HEK293 (cell line): ENCODE results near the gene F2RL3.

Source experiments
- CTCF ChIA-PET: fragments of 350-600 bp; formaldehyde crosslinking; extraction: SDS; loops from one replicate; lab custom pipeline; 2021; ENCODE audit warnings: antibody characterized with exemption; lab: Yijun Ruan, JAX
- POLR2A ChIA-PET: fragments of 300-600 bp; formaldehyde crosslinking; extraction: SDS; loops from one replicate; lab custom pipeline; 2020; ENCODE audit warnings: antibody characterized with exemption, inconsistent platforms; lab: Yijun Ruan, JAX
- H3K27ac ChIP-seq: fragments of 200-500 bp; sonication (Bioruptor generic); 2 replicates; pipeline ENCODE4 v1.5.1; 2014; ENCODE audit warnings: low read depth, low read length, control low read depth, inconsistent platforms; ENCODE audit errors: extremely low read depth
- H3K36me3 ChIP-seq, 2 experiments: fragments of 200-500 bp in 1 of 2; sonication (Bioruptor generic) in 1 of 2; 1 replicate in 1 of 2; 2 replicates in 1 of 2; pipeline ENCODE4 v1.5.1; 2014 to 2017; ENCODE audit warnings: inconsistent platforms in 2 of 2, low read length in 2 of 2; ENCODE audit not compliant: control insufficient read depth in 2 of 2, insufficient read depth in 1 of 2
- H3K4me1 ChIP-seq: fragments of 200-500 bp; sonication (Bioruptor generic); 2 replicates; pipeline ENCODE4 v1.5.1; 2014; ENCODE audit warnings: mild to moderate bottlenecking, low read length, inconsistent platforms; ENCODE audit not compliant: control insufficient read depth, insufficient read depth
- H3K4me3 ChIP-seq: 2 replicates; pipeline ENCODE4 v1.5.1; 2011; ENCODE audit warnings: low read depth, mild to moderate bottlenecking, control low read depth, low read length, moderate library complexity
- H3K9me3 ChIP-seq: fragments of 200-500 bp; sonication (Bioruptor generic); 2 replicates; pipeline ENCODE4 v1.5.1; 2014; ENCODE audit warnings: low read depth, low read length, inconsistent platforms; ENCODE audit not compliant: control insufficient read depth, insufficient read depth
- BCL11B ChIP-seq: fragments of 450-650 bp; formaldehyde crosslinking; IDR thresholded peaks from 2 replicates; pipeline ENCODE4 v1.5.1; 2016; ENCODE audit warnings: low read depth, missing biosample characterization, missing genetic modification characterization
- EGR2 ChIP-seq: fragments of 450-650 bp; formaldehyde crosslinking; IDR thresholded peaks from 2 replicates; pipeline ENCODE4 v1.5.1; 2016; ENCODE audit warnings: low read depth, missing biosample characterization, missing genetic modification characterization
- GLIS1 ChIP-seq: fragments of 450-650 bp; formaldehyde crosslinking; IDR thresholded peaks from 2 replicates; pipeline ENCODE4 v1.5.1; 2016; ENCODE audit warnings: missing biosample characterization, missing genetic modification characterization
- PRDM10 ChIP-seq: fragments of 450-650 bp; formaldehyde crosslinking; IDR thresholded peaks from 2 replicates; pipeline ENCODE4 v1.5.1; 2016; ENCODE audit warnings: missing biosample characterization, missing genetic modification characterization
- PRDM4 ChIP-seq: fragments of 450-650 bp; formaldehyde crosslinking; IDR thresholded peaks from 2 replicates; pipeline ENCODE4 v1.5.1; 2017; ENCODE audit warnings: missing biosample characterization, missing genetic modification characterization
- SALL2 ChIP-seq: fragments of 450-650 bp; formaldehyde crosslinking; IDR thresholded peaks from 2 replicates; pipeline ENCODE4 v1.5.0; 2017; ENCODE audit warnings: missing biosample characterization, mild to moderate bottlenecking, missing genetic modification characterization, borderline replicate concordance
- ZBTB21 ChIP-seq: fragments of 450-650 bp; formaldehyde crosslinking; IDR thresholded peaks from 2 replicates; pipeline ENCODE4 v1.5.1; 2017; ENCODE audit warnings: missing biosample characterization, missing genetic modification characterization
- ZIC2 ChIP-seq: fragments of 450-650 bp; formaldehyde crosslinking; IDR thresholded peaks from 2 replicates; pipeline ENCODE4 v1.5.1; 2016; ENCODE audit warnings: missing biosample characterization, missing genetic modification characterization
- ZNF221 ChIP-seq: fragments of 450-650 bp; formaldehyde crosslinking; IDR thresholded peaks from 2 replicates; pipeline ENCODE4 v1.5.1; 2017; ENCODE audit warnings: missing biosample characterization, missing genetic modification characterization, borderline replicate concordance
- ZNF335 ChIP-seq: fragments of 450-650 bp; formaldehyde crosslinking; conservative IDR thresholded peaks from 2 replicates; pipeline ENCODE4 v1.5.1; 2016; ENCODE audit warnings: missing biosample characterization, missing genetic modification characterization
- ZNF513 ChIP-seq: fragments of 450-650 bp; IDR thresholded peaks from 2 replicates; pipeline ENCODE4 v1.5.1; 2018; ENCODE audit warnings: missing biosample characterization, missing genetic modification characterization
- ZNF561 ChIP-seq: fragments of 450-650 bp; IDR thresholded peaks from 2 replicates; pipeline ENCODE4 v1.5.1; 2018; ENCODE audit warnings: missing biosample characterization, missing genetic modification characterization, borderline replicate concordance
- ZNF600 ChIP-seq: fragments of 450-650 bp; formaldehyde crosslinking; IDR thresholded peaks from 2 replicates; pipeline ENCODE4 v1.5.1; 2016; ENCODE audit warnings: missing biosample characterization, missing genetic modification characterization
- ZNF629 ChIP-seq: fragments of 450-650 bp; formaldehyde crosslinking; IDR thresholded peaks from 2 replicates; pipeline ENCODE4 v1.5.1; 2017; ENCODE audit warnings: missing biosample characterization, missing genetic modification characterization
- ZNF785 ChIP-seq: fragments of 450-650 bp; formaldehyde crosslinking; IDR thresholded peaks from 2 replicates; pipeline ENCODE4 v1.5.1; 2016; ENCODE audit warnings: missing biosample characterization, missing genetic modification characterization
- ZNF830 ChIP-seq: fragments of 450-650 bp; IDR thresholded peaks from 2 replicates; pipeline ENCODE4 v1.5.0; 2018; ENCODE audit warnings: missing biosample characterization, missing genetic modification characterization, low read depth, mild to moderate bottlenecking, moderate library complexity

The F2RL3 gene

GRCh38 chr19:16920816-16921529, 32.2 kb downstream of the F2RL3 start:
- ChIA-PET POLR2A (interaction anchor here (1.0 kb wide), 1 partner anchor 15 kb away, joined by 8 read pairs; no protein-coding TSS in a partner anchor), CTCF (interaction anchor here (0.6 to 0.7 kb wide), 2 partner anchors 26 to 533 kb away, joined by 3 to 6 read pairs; no protein-coding TSS in a partner anchor)
- no peaks in the 10 kb centered on the region for H3K36me3 ChIP-seq
- no peaks in the 10 kb centered on the region for H3K4me1 ChIP-seq
- H3K4me3 ChIP-seq = no peak overlapping the region
- TF ChIP-seq GLIS1 (tag by site-specific recombination) = peak; percentile 77
- TF ChIP-seq ZIC2 (tag by site-specific recombination) = 0 out of 2 replicates have a peak, but pooled peaks have one; percentile 29
- peak; percentile 87 for TF ChIP-seq ZNF629 (tag by site-specific recombination)
- TF ChIP-seq BCL11B = no peak
- peak; percentile 63 for TF ChIP-seq PRDM10
- TF ChIP-seq ZNF335 (tag by site-specific recombination) = no peak
- TF ChIP-seq PRDM4 (tag by site-specific recombination) = no peak
- TF ChIP-seq ZNF600 (tag by site-specific recombination) = no peak
- peak; percentile 80 for TF ChIP-seq ZBTB21 (tag by site-specific recombination)
- TF ChIP-seq, all 188 proteins: peak for 5
- H3K27ac ChIP-seq = no peak overlapping the region
- H3K9me3 ChIP-seq = no peaks in the 10 kb centered on the region

GRCh38 chr19:16921766-16922591, 33.2 kb downstream of the F2RL3 start:
- Histone ChIP-seq H3K4me3 (no peak overlapping the region), H3K9me3 (no peaks in the 10 kb centered on the region), H3K27ac (no peak overlapping the region), H3K36me3 (no peaks in the 10 kb centered on the region), H3K4me1 (no peaks in the 10 kb centered on the region)
- TF ChIP-seq ZNF785 (tag by site-specific recombination) (no peak), PRDM4 (tag by site-specific recombination) (peak; percentile 99), EGR2 (tag by site-specific recombination) (no peak), ZNF830 (tag by site-specific recombination) (no peak), ZNF561 (tag by site-specific recombination) (no peak), SALL2 (tag by site-specific recombination) (no peak), ZNF513 (tag by site-specific recombination) (no peak), ZNF221 (tag by site-specific recombination) (no peak)
- CTCF ChIA-PET = interaction anchor here (0.7 kb wide), 1 partner anchor 532 kb away, joined by 3 read pairs; no protein-coding TSS in a partner anchor
- POLR2A ChIA-PET = interaction anchor here (1.0 kb wide), 1 partner anchor 16 kb away, joined by 8 read pairs; no protein-coding TSS in a partner anchor
